ENCODE measurements around the gene TMEM150B. TPM values are rescaled to one million over a fixed set of nuclear protein-coding genes. Genes with fewer than 3 reads are reported as not detected.
A peak's percentile ranks its signal among the peaks of the same experiment; 100 is the strongest.

Gene TMEM150B
- total and polyA plus RNA-seq, 2 of the 13 experiments (the other 11 are each of a cell fraction or from before 2014, with no cell fraction given), result 1.3 to 1.8 TPM

DNA sequence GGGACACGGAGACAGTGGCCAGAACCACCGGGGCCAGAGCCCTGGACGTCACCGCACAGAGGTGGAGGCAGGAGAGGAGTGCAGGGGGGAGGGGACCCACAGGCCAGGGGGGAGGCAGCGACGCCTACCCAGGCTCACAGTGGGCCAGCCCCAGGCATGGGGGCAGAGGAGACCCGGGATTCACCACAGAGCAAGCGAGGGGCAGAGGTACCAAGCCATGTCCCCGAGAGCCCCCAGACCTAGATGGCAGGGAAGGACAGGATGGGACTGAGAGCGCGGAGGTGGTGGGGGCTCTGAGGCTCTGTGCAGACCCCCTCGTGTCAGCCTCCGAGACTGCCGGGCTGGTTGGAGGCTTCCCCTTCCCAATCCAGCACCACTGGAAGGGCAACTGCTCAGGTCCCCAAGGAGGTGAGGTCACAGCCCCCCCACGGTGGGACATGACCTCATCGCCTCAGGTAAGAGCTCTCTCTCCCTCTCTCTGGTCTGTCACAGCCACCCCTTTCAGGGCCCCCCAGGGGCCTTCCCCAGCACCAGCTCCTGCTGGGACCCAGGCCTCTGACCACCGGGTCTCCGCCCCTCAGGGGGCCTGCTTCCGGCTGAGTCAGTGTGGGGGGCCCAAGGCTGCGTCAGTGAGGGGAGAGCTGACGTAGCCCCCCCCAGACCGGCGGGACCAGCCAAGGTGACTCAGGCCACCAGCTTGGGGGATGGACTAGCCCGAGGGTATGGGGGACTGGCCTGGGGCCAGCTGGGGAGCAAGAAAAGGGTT, 47.4 kb upstream of the TMEM150B start (continued):
- TF ChIP-seq, protein P1, sequence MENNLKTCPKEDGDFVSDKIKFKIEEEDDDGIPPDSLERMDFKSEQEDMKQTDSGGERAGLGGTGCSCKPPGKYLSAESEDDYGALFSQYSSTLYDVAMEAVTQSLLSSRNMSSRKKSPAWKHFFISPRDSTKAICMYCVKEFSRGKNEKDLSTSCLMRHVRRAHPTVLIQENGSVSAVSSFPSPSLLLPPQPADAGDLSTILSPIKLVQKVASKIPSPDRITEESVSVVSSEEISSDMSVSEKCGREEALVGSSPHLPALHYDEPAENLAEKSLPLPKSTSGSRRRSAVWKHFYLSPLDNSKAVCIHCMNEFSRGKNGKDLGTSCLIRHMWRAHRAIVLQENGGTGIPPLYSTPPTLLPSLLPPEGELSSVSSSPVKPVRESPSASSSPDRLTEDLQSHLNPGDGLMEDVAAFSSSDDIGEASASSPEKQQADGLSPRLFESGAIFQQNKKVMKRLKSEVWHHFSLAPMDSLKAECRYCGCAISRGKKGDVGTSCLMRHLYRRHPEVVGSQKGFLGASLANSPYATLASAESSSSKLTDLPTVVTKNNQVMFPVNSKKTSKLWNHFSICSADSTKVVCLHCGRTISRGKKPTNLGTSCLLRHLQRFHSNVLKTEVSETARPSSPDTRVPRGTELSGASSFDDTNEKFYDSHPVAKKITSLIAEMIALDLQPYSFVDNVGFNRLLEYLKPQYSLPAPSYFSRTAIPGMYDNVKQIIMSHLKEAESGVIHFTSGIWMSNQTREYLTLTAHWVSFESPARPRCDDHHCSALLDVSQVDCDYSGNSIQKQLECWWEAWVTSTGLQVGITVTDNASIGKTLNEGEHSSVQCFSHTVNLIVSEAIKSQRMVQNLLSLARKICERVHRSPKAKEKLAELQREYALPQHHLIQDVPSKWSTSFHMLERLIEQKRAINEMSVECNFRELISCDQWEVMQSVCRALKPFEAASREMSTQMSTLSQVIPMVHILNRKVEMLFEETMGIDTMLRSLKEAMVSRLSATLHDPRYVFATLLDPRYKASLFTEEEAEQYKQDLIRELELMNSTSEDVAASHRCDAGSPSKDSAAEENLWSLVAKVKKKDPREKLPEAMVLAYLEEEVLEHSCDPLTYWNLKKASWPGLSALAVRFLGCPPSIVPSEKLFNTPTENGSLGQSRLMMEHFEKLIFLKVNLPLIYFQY (CRISPR knock-in tag; IDR thresholded peaks at IDR 0.05; ENCODE audit: borderline replicate concordance), result peak; percentile 14; the same call in 1 of the 2 replicates
- TF ChIP-seq ZNF350 (CRISPR knock-in tag; IDR thresholded peaks at IDR 0.05; ENCODE audit: borderline replicate concordance, low read depth) (no peak), SP140L (CRISPR knock-in tag; IDR thresholded peaks at IDR 0.05; ENCODE audit: borderline replicate concordance) (no peak), PTBP1 (IDR thresholded peaks at IDR 0.05; ENCODE audit: low read depth, low read length, poor library complexity, severe bottlenecking) (peak; percentile 29), ESRRA (CRISPR knock-in tag; IDR thresholded peaks at IDR 0.05; ENCODE audit: low read depth) (no peak), ETV6 (CRISPR knock-in tag; conservative IDR thresholded peaks at IDR 0.05) (no peak), ZNF326 (CRISPR knock-in tag; IDR thresholded peaks at IDR 0.05; ENCODE audit: borderline replicate concordance) (no peak), CC2D1A (CRISPR knock-in tag; IDR thresholded peaks at IDR 0.05) (no peak), RFXAP (CRISPR knock-in tag; IDR thresholded peaks at IDR 0.05; ENCODE audit: borderline replicate concordance) (no peak), ZBTB21 (CRISPR knock-in tag; IDR thresholded peaks at IDR 0.05) (peak; percentile 80), ATF7 (IDR thresholded peaks at IDR 0.05) (peak; percentile 43; the same call in 1 of the 2 replicates), ATF7 (CRISPR knock-in tag; IDR thresholded peaks at IDR 0.05) (no peak), MED1 (CRISPR knock-in tag; IDR thresholded peaks at IDR 0.05) (peak; percentile 40), ZNF510 (CRISPR knock-in tag; IDR thresholded peaks at IDR 0.05; ENCODE audit: low read depth) (no peak), ZNF441 (CRISPR knock-in tag; IDR thresholded peaks at IDR 0.05; ENCODE audit: borderline replicate concordance) (no peak), GABPB1 (CRISPR knock-in tag; IDR thresholded peaks at IDR 0.05) (peak; percentile 78), SAP130 (CRISPR knock-in tag; IDR thresholded peaks at IDR 0.05; ENCODE audit: low read depth) (peak; percentile 32), YEATS2 (CRISPR knock-in tag; IDR thresholded peaks at IDR 0.05; ENCODE audit: borderline replicate concordance) (no peak), JDP2 (CRISPR knock-in tag; IDR thresholded peaks at IDR 0.05; ENCODE audit: borderline replicate concordance) (no peak), SP2 (CRISPR knock-in tag; IDR thresholded peaks at IDR 0.05) (0 out of 2 replicates have a peak, but pooled peaks have one; percentile 30)
- TF ChIP-seq, protein P2, sequence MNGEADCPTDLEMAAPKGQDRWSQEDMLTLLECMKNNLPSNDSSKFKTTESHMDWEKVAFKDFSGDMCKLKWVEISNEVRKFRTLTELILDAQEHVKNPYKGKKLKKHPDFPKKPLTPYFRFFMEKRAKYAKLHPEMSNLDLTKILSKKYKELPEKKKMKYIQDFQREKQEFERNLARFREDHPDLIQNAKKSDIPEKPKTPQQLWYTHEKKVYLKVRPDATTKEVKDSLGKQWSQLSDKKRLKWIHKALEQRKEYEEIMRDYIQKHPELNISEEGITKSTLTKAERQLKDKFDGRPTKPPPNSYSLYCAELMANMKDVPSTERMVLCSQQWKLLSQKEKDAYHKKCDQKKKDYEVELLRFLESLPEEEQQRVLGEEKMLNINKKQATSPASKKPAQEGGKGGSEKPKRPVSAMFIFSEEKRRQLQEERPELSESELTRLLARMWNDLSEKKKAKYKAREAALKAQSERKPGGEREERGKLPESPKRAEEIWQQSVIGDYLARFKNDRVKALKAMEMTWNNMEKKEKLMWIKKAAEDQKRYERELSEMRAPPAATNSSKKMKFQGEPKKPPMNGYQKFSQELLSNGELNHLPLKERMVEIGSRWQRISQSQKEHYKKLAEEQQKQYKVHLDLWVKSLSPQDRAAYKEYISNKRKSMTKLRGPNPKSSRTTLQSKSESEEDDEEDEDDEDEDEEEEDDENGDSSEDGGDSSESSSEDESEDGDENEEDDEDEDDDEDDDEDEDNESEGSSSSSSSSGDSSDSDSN (CRISPR knock-in tag; IDR thresholded peaks at IDR 0.05), result no peak
- TF ChIP-seq, protein P3, sequence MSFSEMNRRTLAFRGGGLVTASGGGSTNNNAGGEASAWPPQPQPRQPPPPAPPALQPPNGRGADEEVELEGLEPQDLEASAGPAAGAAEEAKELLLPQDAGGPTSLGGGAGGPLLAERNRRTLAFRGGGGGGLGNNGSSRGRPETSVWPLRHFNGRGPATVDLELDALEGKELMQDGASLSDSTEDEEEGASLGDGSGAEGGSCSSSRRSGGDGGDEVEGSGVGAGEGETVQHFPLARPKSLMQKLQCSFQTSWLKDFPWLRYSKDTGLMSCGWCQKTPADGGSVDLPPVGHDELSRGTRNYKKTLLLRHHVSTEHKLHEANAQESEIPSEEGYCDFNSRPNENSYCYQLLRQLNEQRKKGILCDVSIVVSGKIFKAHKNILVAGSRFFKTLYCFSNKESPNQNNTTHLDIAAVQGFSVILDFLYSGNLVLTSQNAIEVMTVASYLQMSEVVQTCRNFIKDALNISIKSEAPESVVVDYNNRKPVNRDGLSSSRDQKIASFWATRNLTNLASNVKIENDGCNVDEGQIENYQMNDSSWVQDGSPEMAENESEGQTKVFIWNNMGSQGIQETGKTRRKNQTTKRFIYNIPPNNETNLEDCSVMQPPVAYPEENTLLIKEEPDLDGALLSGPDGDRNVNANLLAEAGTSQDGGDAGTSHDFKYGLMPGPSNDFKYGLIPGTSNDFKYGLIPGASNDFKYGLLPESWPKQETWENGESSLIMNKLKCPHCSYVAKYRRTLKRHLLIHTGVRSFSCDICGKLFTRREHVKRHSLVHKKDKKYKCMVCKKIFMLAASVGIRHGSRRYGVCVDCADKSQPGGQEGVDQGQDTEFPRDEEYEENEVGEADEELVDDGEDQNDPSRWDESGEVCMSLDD (CRISPR knock-in tag; IDR thresholded peaks at IDR 0.05; ENCODE audit: borderline replicate concordance), result peak; percentile 54; the same call in 1 of the 2 replicates

Data from HepG2 (cell line).